ENCODE results near the gene INIP. TPM values are rescaled to one million over a fixed set of nuclear protein-coding genes. Genes with fewer than 3 reads are reported as not detected.
A peak's percentile ranks its signal among the peaks of the same experiment; 100 is the strongest.

INIP gene
- total and polyA plus RNA-seq, 11 donors, result 4.3 to 18.2 (median 12.7) TPM

GRCh38 chr9:112757940-112758339 lies 40.0 kb upstream of the INIP start:
- Histone ChIP-seq H3K27ac (peak overlapping the region in 2 of 12 donors; percentile 14 to 50), H3K36me3 (no peaks in the 10 kb centered on the region), H3K4me3 (no peak overlapping the region), H3K4me1 (peaks cover 0 to 42% (median 23%) of the 10 kb centered on the region in 12 donors), H3K9me3 (no peaks in the 10 kb centered on the region), H3K27me3 (no peaks in the 10 kb centered on the region)
- ATAC-seq, result no peak
- intact Hi-C loops (cut with DNase I), result loop anchor here in 1 of 10 donors (10.0 kb wide), 1 partner anchor 67 kb away; no protein-coding TSS in a partner anchor
- no peak for TF ChIP-seq CTCF (IDR thresholded peaks at IDR 0.05)
- no peak for TF ChIP-seq POLR2A (IDR thresholded peaks at IDR 0.05)
- 85 to 94% (median 90%) methylated on average over 2 of the region's 2 CpGs for WGBS, 4 donors
- no peak for DNase-seq

GRCh38 chr9:112757282-112757883 lies 39.5 kb upstream of the INIP start:
- Histone ChIP-seq H3K36me3 (no peaks in the 10 kb centered on the region), H3K4me1 (peaks cover 0 to 48% (median 24%) of the 10 kb centered on the region in 12 donors), H3K4me3 (no peak overlapping the region), H3K27ac (peak overlapping the region in 5 of 12 donors; percentile 13 to 50 (median 40)), H3K27me3 (no peaks in the 10 kb centered on the region), H3K9me3 (no peaks in the 10 kb centered on the region)
- DNase-seq, result no peak
- intact Hi-C loops (cut with DNase I), result loop anchor here in 1 of 10 donors (10.0 kb wide), 1 partner anchor 67 kb away; no protein-coding TSS in a partner anchor
- WGBS, 4 donors, result 51 to 67% (median 54%) methylated on average over 7 of the region's 7 CpGs
- TF ChIP-seq POLR2A (IDR thresholded peaks at IDR 0.05) (no peak), CTCF (IDR thresholded peaks at IDR 0.05) (no peak)
- peak in 3 of 4 donors; percentile 23 to 49 (median 39) for ATAC-seq

GRCh38 chr9:112755675-112756074 lies 37.8 kb upstream of the INIP start:
- peak overlapping the region in 7 of 12 donors; percentile 1 to 73 (median 17) for H3K27ac ChIP-seq
- ATAC-seq, result peak; percentile 48 to 72 (median 66)
- H3K27me3 ChIP-seq, result no peaks in the 10 kb centered on the region

More at GRCh38 chr9:112755675-112756074, 37.8 kb upstream of the INIP start:
- DNase-seq, result peak in 2 of 5 donors; percentile 13 to 26
- H3K4me1 ChIP-seq, result peaks cover 0 to 61% (median 30%) of the 10 kb centered on the region in 12 donors
- H3K9me3 ChIP-seq, result no peaks in the 10 kb centered on the region
- H3K4me3 ChIP-seq, result no peak overlapping the region
- H3K36me3 ChIP-seq, result no peaks in the 10 kb centered on the region
- intact Hi-C loops (cut with DNase I), result loop anchor here in 1 of 10 donors (10.0 kb wide), 1 partner anchor 69 kb away; no protein-coding TSS in a partner anchor
- TF ChIP-seq CTCF (IDR thresholded peaks at IDR 0.05) (no peak), POLR2A (IDR thresholded peaks at IDR 0.05) (no peak)
- WGBS, 4 donors, result 52 to 61% (median 56%) methylated on average over 4 of the region's 4 CpGs

All from heart left ventricle (tissue), 16 donors.